ENCODE measurements around the gene SLAMF8. TPM values are rescaled to one million over a fixed set of nuclear protein-coding genes. Genes with fewer than 3 reads are reported as not detected.
A peak's percentile ranks its signal among the peaks of the same experiment; 100 is the strongest.

SLAMF8 gene
- polyA plus RNA-seq, 1 donor = 4.5 TPM

DNA sequence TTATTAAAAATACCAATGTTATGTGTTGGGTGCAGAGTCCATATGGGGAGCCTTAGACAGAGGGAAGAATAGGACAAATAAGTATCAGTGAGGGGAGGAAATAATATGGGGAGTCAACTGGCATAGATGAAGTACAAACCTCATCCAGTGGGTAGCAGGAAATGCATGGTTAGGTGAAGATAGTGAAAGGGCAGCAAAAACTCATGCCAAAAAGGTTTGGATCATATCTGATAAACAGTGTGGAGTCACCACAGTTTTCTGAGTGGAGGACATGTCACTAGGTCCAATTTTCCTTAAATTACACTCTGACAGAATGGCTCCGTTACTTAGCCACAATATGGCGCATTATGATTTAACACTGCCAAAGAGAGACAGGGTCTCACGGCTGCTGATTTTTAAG lies 35.6 kb upstream of the SLAMF8 start:
- no CpG with 5 or more reads among the region's 3 CpGs for WGBS (ENCODE audit: insufficient coverage, low lambda C conversion rate)
- H3K4me3 ChIP-seq (ENCODE audit: low read length) = no peak overlapping the region
- H3K36me3 ChIP-seq (ENCODE audit: control insufficient read depth, insufficient read depth, low read length) = no peaks in the 10 kb centered on the region
- H3K4me1 ChIP-seq (ENCODE audit: control insufficient read depth, insufficient read depth, low read length) = no peaks in the 10 kb centered on the region
- no peak for DNase-seq
- peaks cover 12% of the 10 kb centered on the region for H3K27me3 ChIP-seq (ENCODE audit: control insufficient read depth, insufficient read depth, low read length)
- no peak overlapping the region for H3K27ac ChIP-seq (ENCODE audit: low read length)
- H3K9me3 ChIP-seq (ENCODE audit: control insufficient read depth, low read depth, low read length) = no peaks in the 10 kb centered on the region

DNA sequence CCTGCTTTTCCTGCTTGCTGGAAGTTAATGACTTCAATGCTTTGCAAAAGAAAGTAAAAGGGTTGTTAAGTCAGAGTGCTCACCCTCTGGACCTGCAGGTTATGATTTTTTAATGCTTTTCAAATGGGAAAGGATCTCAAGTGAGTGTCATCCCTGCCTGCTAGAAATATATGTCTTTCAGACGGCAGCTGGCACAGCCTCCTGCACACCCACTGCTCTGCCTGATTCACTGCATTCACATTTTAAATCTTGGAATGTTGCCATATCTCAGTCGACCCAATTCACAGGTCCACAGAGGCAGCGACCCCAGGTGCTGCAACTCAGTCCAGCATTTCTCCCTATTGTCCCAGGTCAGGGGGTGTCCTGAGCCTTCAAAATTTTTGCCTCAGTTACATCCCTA lies 35.2 kb upstream of the SLAMF8 start:
- Histone ChIP-seq H3K27ac (ENCODE audit: low read length) (no peak overlapping the region), H3K4me3 (ENCODE audit: low read length) (no peak overlapping the region), H3K36me3 (ENCODE audit: control insufficient read depth, insufficient read depth, low read length) (no peaks in the 10 kb centered on the region), H3K27me3 (ENCODE audit: control insufficient read depth, insufficient read depth, low read length) (peaks cover 13% of the 10 kb centered on the region), H3K4me1 (ENCODE audit: control insufficient read depth, insufficient read depth, low read length) (no peaks in the 10 kb centered on the region), H3K9me3 (ENCODE audit: control insufficient read depth, low read depth, low read length) (no peaks in the 10 kb centered on the region)
- peak; percentile 14 to 25 for DNase-seq
- WGBS (ENCODE audit: insufficient coverage, low lambda C conversion rate) = no CpG with 5 or more reads among the region's 3 CpGs

GRCh38 chr1:159795534-159795933 lies 31.1 kb upstream of the SLAMF8 start:
- no peak overlapping the region for H3K27ac ChIP-seq (ENCODE audit: low read length)
- no peak for DNase-seq
- H3K4me1 ChIP-seq (ENCODE audit: control insufficient read depth, insufficient read depth, low read length) = no peaks in the 10 kb centered on the region
- H3K4me3 ChIP-seq (ENCODE audit: low read length) = no peak overlapping the region
- peaks cover 17% of the 10 kb centered on the region for H3K27me3 ChIP-seq (ENCODE audit: control insufficient read depth, insufficient read depth, low read length)
- H3K36me3 ChIP-seq (ENCODE audit: control insufficient read depth, insufficient read depth, low read length) = no peaks in the 10 kb centered on the region
- 36% methylated on average over 2 of the region's 5 CpGs for WGBS (ENCODE audit: insufficient coverage, low lambda C conversion rate)
- H3K9me3 ChIP-seq (ENCODE audit: control insufficient read depth, low read depth, low read length) = no peaks in the 10 kb centered on the region

- Histone ChIP-seq H3K27ac (ENCODE audit: low read length) (no peak overlapping the region), H3K4me1 (ENCODE audit: control insufficient read depth, insufficient read depth, low read length) (no peaks in the 10 kb centered on the region), H3K36me3 (ENCODE audit: control insufficient read depth, insufficient read depth, low read length) (no peaks in the 10 kb centered on the region), H3K4me3 (ENCODE audit: low read length) (no peak overlapping the region), H3K27me3 (ENCODE audit: control insufficient read depth, insufficient read depth, low read length) (peaks cover 14% of the 10 kb centered on the region), H3K9me3 (ENCODE audit: control insufficient read depth, low read depth, low read length) (no peaks in the 10 kb centered on the region)
- WGBS (ENCODE audit: insufficient coverage, low lambda C conversion rate) = no CpG with 5 or more reads among the region's 2 CpGs
- DNase-seq = peak; percentile 64 to 68
Measured at GRCh38 chr1:159798893-159799292, 27.8 kb upstream of the SLAMF8 start.

DNA sequence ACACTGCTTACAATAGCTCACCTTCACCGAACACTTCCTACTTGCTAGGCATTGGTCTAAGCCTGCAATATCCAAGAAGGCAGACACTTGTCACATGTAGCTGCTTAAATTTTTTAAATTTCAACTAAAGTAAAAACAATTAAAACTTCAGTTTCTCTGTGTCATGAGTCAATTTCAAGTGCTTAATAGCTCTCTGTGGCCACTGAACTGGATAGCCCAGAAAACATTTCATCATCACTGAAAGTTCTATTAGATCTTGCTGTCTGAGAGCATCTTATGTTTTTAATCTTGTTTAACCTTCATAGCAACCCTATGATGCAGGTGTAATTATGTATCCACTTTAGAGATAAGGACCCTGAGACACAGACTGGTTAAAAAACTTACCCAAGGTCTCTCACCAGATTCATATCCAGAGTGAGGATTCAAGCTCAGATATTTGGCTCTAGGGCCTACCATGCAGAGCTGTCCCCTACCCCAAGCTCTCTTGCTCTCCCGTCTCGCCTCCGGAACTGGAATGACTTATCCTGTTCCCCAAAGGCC lies 27.2 kb upstream of the SLAMF8 start:
- DNase-seq = no peak

DNA sequence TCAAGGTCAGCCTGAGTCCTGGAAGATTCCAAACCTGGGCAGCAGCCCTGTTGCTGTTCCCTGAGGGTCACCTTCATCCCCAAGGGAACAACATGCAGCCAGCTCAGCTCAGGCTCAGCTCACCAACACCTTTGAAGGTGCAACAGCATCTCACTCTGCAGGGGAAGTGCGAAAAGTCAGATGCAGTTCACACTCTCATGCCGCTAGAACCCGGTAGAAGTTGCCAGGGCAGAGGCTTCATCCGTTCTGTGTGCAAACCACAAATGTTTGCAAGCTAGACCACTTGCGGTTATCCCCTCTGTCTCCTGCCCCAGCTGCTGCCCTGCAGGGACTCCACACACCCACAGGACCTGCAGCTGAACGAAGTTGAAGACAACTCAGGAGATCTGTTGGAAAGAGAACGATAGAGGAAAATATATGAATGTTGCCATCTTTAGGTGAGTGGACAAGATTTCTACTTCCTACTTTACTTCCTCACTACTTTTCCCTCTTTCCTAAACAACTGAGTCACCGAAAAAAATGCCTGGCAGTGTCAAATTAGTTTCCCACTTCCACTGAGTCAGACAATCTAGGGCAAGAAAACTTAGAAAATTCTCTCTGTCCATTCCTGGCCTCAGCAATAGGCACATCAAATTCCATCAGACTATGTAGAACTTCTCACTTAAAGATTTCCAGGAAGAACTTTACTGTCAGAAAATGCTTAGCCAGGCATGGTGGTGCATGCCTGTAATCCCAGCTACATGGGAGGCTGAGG lies 26.3 kb upstream of the SLAMF8 start:
- Histone ChIP-seq H3K4me1 (ENCODE audit: control insufficient read depth, insufficient read depth, low read length) (no peaks in the 10 kb centered on the region), H3K27ac (ENCODE audit: low read length) (no peak overlapping the region), H3K4me3 (ENCODE audit: low read length) (no peak overlapping the region), H3K27me3 (ENCODE audit: control insufficient read depth, insufficient read depth, low read length) (peaks cover 12% of the 10 kb centered on the region), H3K36me3 (ENCODE audit: control insufficient read depth, insufficient read depth, low read length) (no peaks in the 10 kb centered on the region), H3K9me3 (ENCODE audit: control insufficient read depth, low read depth, low read length) (no peaks in the 10 kb centered on the region)
- DNase-seq = no peak
- no CpG with 5 or more reads among the region's 8 CpGs for WGBS (ENCODE audit: insufficient coverage, low lambda C conversion rate)

More for the DNA sequence above, 27.2 kb upstream of the SLAMF8 start:
- H3K4me3 ChIP-seq (ENCODE audit: low read length) = no peak overlapping the region
- H3K27ac ChIP-seq (ENCODE audit: low read length) = no peak overlapping the region
- WGBS (ENCODE audit: insufficient coverage, low lambda C conversion rate) = no CpG with 5 or more reads among the region's 4 CpGs
- H3K27me3 ChIP-seq (ENCODE audit: control insufficient read depth, insufficient read depth, low read length) = peaks cover 14% of the 10 kb centered on the region
- H3K4me1 ChIP-seq (ENCODE audit: control insufficient read depth, insufficient read depth, low read length) = no peaks in the 10 kb centered on the region
- no peaks in the 10 kb centered on the region for H3K9me3 ChIP-seq (ENCODE audit: control insufficient read depth, low read depth, low read length)
- no peaks in the 10 kb centered on the region for H3K36me3 ChIP-seq (ENCODE audit: control insufficient read depth, insufficient read depth, low read length)

GRCh38 chr1:159802111-159802510 lies 24.6 kb upstream of the SLAMF8 start, which contains the start of gene FCRL6:
TSS of gene FCRL6 (plus strand) at chr1:159802360. CDS start at chr1:159802425, 65 bp downstream.
- Histone ChIP-seq H3K9me3 (ENCODE audit: control insufficient read depth, low read depth, low read length) (no peaks in the 10 kb centered on the region), H3K4me1 (ENCODE audit: control insufficient read depth, insufficient read depth, low read length) (no peaks in the 10 kb centered on the region), H3K27me3 (ENCODE audit: control insufficient read depth, insufficient read depth, low read length) (no peaks in the 10 kb centered on the region), H3K36me3 (ENCODE audit: control insufficient read depth, insufficient read depth, low read length) (no peaks in the 10 kb centered on the region), H3K4me3 (ENCODE audit: low read length) (no peak within 1 kb of the TSS), H3K27ac (ENCODE audit: low read length) (no peak within 1 kb of the TSS)
- DNase-seq = no peak
- WGBS (ENCODE audit: insufficient coverage, low lambda C conversion rate) = no CpG with 5 or more reads among the region's 8 CpGs

GRCh38 chr1:159803956-159804689 lies 22.6 kb upstream of the SLAMF8 start:
- Histone ChIP-seq H3K27ac (ENCODE audit: low read length) (no peak overlapping the region), H3K36me3 (ENCODE audit: control insufficient read depth, insufficient read depth, low read length) (no peaks in the 10 kb centered on the region), H3K4me1 (ENCODE audit: control insufficient read depth, insufficient read depth, low read length) (no peaks in the 10 kb centered on the region), H3K4me3 (ENCODE audit: low read length) (no peak overlapping the region), H3K9me3 (ENCODE audit: control insufficient read depth, low read depth, low read length) (no peaks in the 10 kb centered on the region), H3K27me3 (ENCODE audit: control insufficient read depth, insufficient read depth, low read length) (no peaks in the 10 kb centered on the region)
- no peak for DNase-seq
- WGBS (ENCODE audit: insufficient coverage, low lambda C conversion rate) = no CpG with 5 or more reads among the region's 7 CpGs

- no peak overlapping the region for H3K27ac ChIP-seq (ENCODE audit: low read length)
- H3K4me1 ChIP-seq (ENCODE audit: control insufficient read depth, insufficient read depth, low read length) = no peaks in the 10 kb centered on the region
- no peak for DNase-seq
- no peaks in the 10 kb centered on the region for H3K9me3 ChIP-seq (ENCODE audit: control insufficient read depth, low read depth, low read length)
- no peak overlapping the region for H3K4me3 ChIP-seq (ENCODE audit: low read length)
- 60% methylated on average over 1 of the region's 2 CpGs for WGBS (ENCODE audit: insufficient coverage, low lambda C conversion rate)
- H3K27me3 ChIP-seq (ENCODE audit: control insufficient read depth, insufficient read depth, low read length) = no peaks in the 10 kb centered on the region
- no peaks in the 10 kb centered on the region for H3K36me3 ChIP-seq (ENCODE audit: control insufficient read depth, insufficient read depth, low read length)
Measured at GRCh38 chr1:159804924-159805323, 21.7 kb upstream of the SLAMF8 start.

- no peak overlapping the region for H3K27ac ChIP-seq (ENCODE audit: low read length)
- WGBS (ENCODE audit: insufficient coverage, low lambda C conversion rate) = 95% methylated on average over 4 of the region's 8 CpGs
- no peaks in the 10 kb centered on the region for H3K27me3 ChIP-seq (ENCODE audit: control insufficient read depth, insufficient read depth, low read length)
- H3K4me3 ChIP-seq (ENCODE audit: low read length) = no peak overlapping the region
- no peaks in the 10 kb centered on the region for H3K4me1 ChIP-seq (ENCODE audit: control insufficient read depth, insufficient read depth, low read length)
- no peak for DNase-seq
- H3K36me3 ChIP-seq (ENCODE audit: control insufficient read depth, insufficient read depth, low read length) = no peaks in the 10 kb centered on the region
- H3K9me3 ChIP-seq (ENCODE audit: control insufficient read depth, low read depth, low read length) = no peaks in the 10 kb centered on the region
Measured at GRCh38 chr1:159815926-159816325, 10.7 kb upstream of the SLAMF8 start.

Measured in large intestine (tissue), 3 donors.